ENCODE measurements around the gene TFDP3.

DNA sequence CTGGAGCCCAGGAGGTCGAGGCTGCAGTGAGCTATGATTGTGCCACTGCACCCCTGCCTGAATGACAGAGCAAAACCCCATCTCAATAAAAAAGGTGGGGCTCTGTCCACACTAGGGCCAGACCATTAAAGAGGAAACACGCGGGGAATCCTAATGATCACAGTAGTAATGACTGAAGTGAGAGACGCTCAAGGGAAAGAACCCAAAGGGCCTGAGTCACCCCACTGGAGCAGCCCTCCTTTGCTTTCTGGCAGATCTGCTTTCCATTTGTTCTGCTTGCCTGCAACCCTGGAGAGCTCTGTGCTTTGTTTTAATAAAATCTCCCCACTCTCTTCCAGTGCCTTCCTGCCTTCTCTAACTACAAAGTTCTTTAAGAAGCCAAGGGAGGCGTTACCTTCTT, 5.0 kb downstream of the TFDP3 start:
- no peak for TF ChIP-seq EP300 (IDR thresholded peaks at IDR 0.05)
- TF ChIP-seq, protein P1, sequence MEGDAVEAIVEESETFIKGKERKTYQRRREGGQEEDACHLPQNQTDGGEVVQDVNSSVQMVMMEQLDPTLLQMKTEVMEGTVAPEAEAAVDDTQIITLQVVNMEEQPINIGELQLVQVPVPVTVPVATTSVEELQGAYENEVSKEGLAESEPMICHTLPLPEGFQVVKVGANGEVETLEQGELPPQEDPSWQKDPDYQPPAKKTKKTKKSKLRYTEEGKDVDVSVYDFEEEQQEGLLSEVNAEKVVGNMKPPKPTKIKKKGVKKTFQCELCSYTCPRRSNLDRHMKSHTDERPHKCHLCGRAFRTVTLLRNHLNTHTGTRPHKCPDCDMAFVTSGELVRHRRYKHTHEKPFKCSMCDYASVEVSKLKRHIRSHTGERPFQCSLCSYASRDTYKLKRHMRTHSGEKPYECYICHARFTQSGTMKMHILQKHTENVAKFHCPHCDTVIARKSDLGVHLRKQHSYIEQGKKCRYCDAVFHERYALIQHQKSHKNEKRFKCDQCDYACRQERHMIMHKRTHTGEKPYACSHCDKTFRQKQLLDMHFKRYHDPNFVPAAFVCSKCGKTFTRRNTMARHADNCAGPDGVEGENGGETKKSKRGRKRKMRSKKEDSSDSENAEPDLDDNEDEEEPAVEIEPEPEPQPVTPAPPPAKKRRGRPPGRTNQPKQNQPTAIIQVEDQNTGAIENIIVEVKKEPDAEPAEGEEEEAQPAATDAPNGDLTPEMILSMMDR (IDR thresholded peaks at IDR 0.05), result no peak
- no peak for TF ChIP-seq POLR2A (IDR thresholded peaks at IDR 0.05)
- TF ChIP-seq POLR2AphosphoS5 (IDR thresholded peaks at IDR 0.05), result no peak

Data from upper lobe of left lung (tissue), 4 donors.